H1 (cell line): Measurements from ENCODE around the gene COX5B. TPM values are rescaled to one million over a fixed set of nuclear protein-coding genes. Genes with fewer than 3 reads are reported as not detected.
"Not testable (repeated sequence)": the region's sequence is repeated elsewhere in the genome, so short reads cannot be mapped to it uniquely, and the experiment has no call there.

Experiments
- CTCF ChIA-PET: fragments of 300-600 bp; sonication (Branson Sonifier 250); formaldehyde crosslinking; loops from one replicate; lab custom pipeline; 2021; ENCODE audit not compliant: partially characterized antibody; lab: Charles Lee
- POLR2A ChIA-PET: fragments of 300-600 bp; sonication (Branson Sonifier 250); formaldehyde crosslinking; loops from one replicate; lab custom pipeline; 2021; ENCODE audit warnings: inconsistent platforms; ENCODE audit not compliant: partially characterized antibody; lab: Charles Lee
- DNase-seq, 2 experiments: peaks; one replicate each; pipeline versions ENCODE4 v3.0.0 to v3.0.0-alpha.2; 2010 to 2022; ENCODE audit warnings: low spot score in 2 of 2, low read depth in 1 of 2, mixed read lengths in 1 of 2
- FAIRE-seq: peaks from 2 replicates; lab custom pipeline; 2011; peaks lifted over from hg19 to GRCh38; lab: Jason Lieb, UNC
- H2AFZ ChIP-seq: 2 replicates; pipeline ENCODE4 v1.8.1; 2012; ENCODE audit warnings: low read length, inconsistent platforms
- H2AK5ac ChIP-seq: 2 replicates; pipeline ENCODE4 v1.6.1; 2013; ENCODE audit warnings: low read depth, low read length
- H2BK120ac ChIP-seq: replicated peaks from 2 replicates; pipeline ENCODE3; 2013; ENCODE audit warnings: low read depth, low read length, inconsistent platforms
- H2BK12ac ChIP-seq: 2 replicates; pipeline ENCODE4 v1.6.1; 2013; ENCODE audit warnings: low read depth, low read length
- H2BK15ac ChIP-seq: 2 replicates; pipeline ENCODE4 v1.6.1; 2013; ENCODE audit warnings: low read length
- H2BK20ac ChIP-seq: 2 replicates; pipeline ENCODE4 v1.6.1; 2013; ENCODE audit warnings: low read length
- H2BK5ac ChIP-seq: 2 replicates; pipeline ENCODE4 v1.6.1; 2013; ENCODE audit warnings: low read depth, low read length
- H3K14ac ChIP-seq: 2 replicates; pipeline ENCODE4 v1.6.1; 2013; ENCODE audit warnings: inconsistent platforms; ENCODE audit not compliant: insufficient read length
- H3K18ac ChIP-seq: 2 replicates; pipeline ENCODE4 v1.6.1; 2013; ENCODE audit warnings: low read length; ENCODE audit errors: extremely low read depth
- H3K23ac ChIP-seq: 2 replicates; pipeline ENCODE4 v1.6.1; 2013; ENCODE audit warnings: inconsistent platforms; ENCODE audit not compliant: insufficient read length
- H3K23me2 ChIP-seq: 2 replicates; pipeline ENCODE4 v1.6.1; 2013; ENCODE audit warnings: low read depth, low read length
- H3K27ac ChIP-seq: 2 replicates; pipeline ENCODE4 v1.6.1; 2011; ENCODE audit warnings: low read depth, low read length, inconsistent platforms
- H3K27me3 ChIP-seq, 4 experiments: replicated peaks in 1 of 4; 1 replicate in 1 of 4; 2 replicates in 3 of 4; pipeline versions ENCODE4 v1.6.1 to v1.8.1; 2011 to 2013; ENCODE audit warnings: low read length in 3 of 4, mild to moderate bottlenecking in 3 of 4, inconsistent platforms in 2 of 4, mixed read lengths in 2 of 4, moderate library complexity in 1 of 4; ENCODE audit not compliant: control insufficient read depth in 3 of 4, insufficient read depth in 3 of 4; ENCODE audit errors: extremely low read depth in 1 of 4
- H3K36me3 ChIP-seq, 4 experiments: 2 replicates each; pipeline versions ENCODE4 v1.6.1 to v1.8.1; 2011 to 2013; ENCODE audit warnings: mild to moderate bottlenecking in 4 of 4, low read length in 3 of 4, moderate library complexity in 2 of 4, control low read depth in 1 of 4, inconsistent platforms in 1 of 4; ENCODE audit not compliant: insufficient read depth in 4 of 4, control insufficient read depth in 2 of 4
- H3K4ac ChIP-seq: replicated peaks from 2 replicates; pipeline ENCODE3; 2013; ENCODE audit warnings: low read length, low read depth, mixed read lengths, inconsistent platforms; ENCODE audit not compliant: insufficient read length
- H3K4me1 ChIP-seq, 4 experiments: replicated peaks in 1 of 4; 1 replicate in 1 of 4; 2 replicates in 3 of 4; pipeline versions ENCODE4 v1.6.1 to v1.8.1; 2011 to 2013; ENCODE audit warnings: low read length in 3 of 4, inconsistent platforms in 2 of 4, mixed read lengths in 1 of 4; ENCODE audit not compliant: insufficient read depth in 4 of 4, control insufficient read depth in 3 of 4
- H3K4me2 ChIP-seq, 2 experiments: 2 replicates each; pipeline versions ENCODE4 v1.6.1 to v1.8.1; 2011 to 2013; ENCODE audit warnings: low read depth in 2 of 2, low read length in 2 of 2, control low read depth in 1 of 2, inconsistent platforms in 1 of 2, mild to moderate bottlenecking in 1 of 2; ENCODE audit not compliant: insufficient read depth in 1 of 2
- H3K4me3 ChIP-seq, 4 experiments: fragments of 200-600, 300-600 bp in 1 of 4; sonication (generic), shearing (Covaris generic), sonication (Bioruptor Twin) in 1 of 4; 2 replicates each; pipeline versions ENCODE4 v1.5.1 to v1.8.1; 2011 to 2016; ENCODE audit warnings: low read length in 4 of 4, low read depth in 3 of 4, control low read depth in 2 of 4, inconsistent platforms in 2 of 4, mild to moderate bottlenecking in 2 of 4, mixed read lengths in 1 of 4, moderate library complexity in 1 of 4; ENCODE audit not compliant: insufficient read depth in 2 of 4; ENCODE audit errors: extremely low read depth in 1 of 4
- H3K56ac ChIP-seq: replicated peaks from 2 replicates; pipeline ENCODE3; 2013; ENCODE audit warnings: low read depth, mild to moderate bottlenecking, mixed read lengths, low read length, inconsistent platforms; ENCODE audit not compliant: insufficient read length
- H3K79me1 ChIP-seq: 2 replicates; pipeline ENCODE4 v1.6.1; 2013; ENCODE audit warnings: low read depth, low read length, control low read depth
- H3K79me2 ChIP-seq, 2 experiments: 2 replicates each; pipeline versions ENCODE4 v1.6.1 to v1.8.1; 2012 to 2013; ENCODE audit warnings: low read length in 2 of 2, mild to moderate bottlenecking in 2 of 2, inconsistent platforms in 1 of 2; ENCODE audit not compliant: insufficient read depth in 2 of 2, control insufficient read depth in 1 of 2
- H3K9ac ChIP-seq, 4 experiments: replicated peaks in 1 of 4; 1 replicate in 1 of 4; 2 replicates in 3 of 4; pipeline versions ENCODE4 v1.6.1 to v1.8.1; 2011 to 2013; ENCODE audit warnings: low read depth in 3 of 4, low read length in 3 of 4, control low read depth in 2 of 4, mild to moderate bottlenecking in 2 of 4, moderate library complexity in 2 of 4, inconsistent platforms in 1 of 4; ENCODE audit errors: extremely low read depth in 1 of 4
- H3K9me3 ChIP-seq, 2 experiments: 2 replicates each; pipeline versions ENCODE4 v1.6.1 to v1.8.1; 2012 to 2013; ENCODE audit warnings: mild to moderate bottlenecking in 2 of 2, moderate library complexity in 2 of 2, control low read depth in 1 of 2, inconsistent platforms in 1 of 2, low read depth in 1 of 2, low read length in 1 of 2, mixed read lengths in 1 of 2; ENCODE audit not compliant: insufficient read depth in 2 of 2
- H4K20me1 ChIP-seq, 2 experiments: replicated peaks in 1 of 2; 2 replicates each; pipeline versions ENCODE3 to v1.8.1; 2011 to 2013; ENCODE audit warnings: inconsistent platforms in 2 of 2, low read length in 2 of 2, mild to moderate bottlenecking in 1 of 2; ENCODE audit not compliant: insufficient read depth in 2 of 2, control insufficient read depth in 1 of 2
- H4K5ac ChIP-seq: 2 replicates; pipeline ENCODE4 v1.6.1; 2013; ENCODE audit warnings: low read length, low read depth, mixed read lengths, inconsistent platforms; ENCODE audit not compliant: insufficient read length
- H4K8ac ChIP-seq: 2 replicates; pipeline ENCODE4 v1.8.0; 2013; ENCODE audit warnings: mild to moderate bottlenecking, moderate library complexity, low read length, inconsistent platforms; ENCODE audit not compliant: insufficient read depth; ENCODE audit errors: extremely low read depth
- H4K91ac ChIP-seq: replicated peaks from 2 replicates; pipeline ENCODE3; 2013; ENCODE audit warnings: low read length, mixed read lengths, inconsistent platforms; ENCODE audit not compliant: insufficient read length
- WGBS, 2 experiments: shearing (Covaris generic) in 1 of 2; methylation state at CpG; one replicate each; pipeline versions ENCODE4 v1.1.6 to v1.1.7; 2013 to 2015; ENCODE audit warnings: low lambda C conversion rate in 2 of 2, mixed read lengths in 2 of 2, inconsistent platforms in 1 of 2, low coverage in 1 of 2, missing lambda C conversion rate in 1 of 2; ENCODE audit not compliant: insufficient replicate concordance in 2 of 2, insufficient coverage in 1 of 2, insufficient read length in 1 of 2; ENCODE audit errors: extremely low coverage in 1 of 2, missing lambda C conversion rate in 1 of 2; 5-methylcytosine and 5-hydroxymethylcytosine counted together
- polyA plus RNA-seq, 7 experiments: library from polyadenylated mRNA; depleted of rRNA in 3 of 7; stranded (reverse) in 5 of 7; unstranded in 2 of 7; fragments of >200 nt in 5 of 7; fragments of 200-250 nt in 2 of 7; gene quantifications; 1 replicate in 5 of 7; 2 replicates in 1 of 7; 4 replicates in 1 of 7; pipeline versions ENCODE4 v1.2.1 to v1.2.3, GENCODE V29; 2011 to 2013; ENCODE audit warnings: missing spikeins in 2 of 7, mixed read lengths in 2 of 7
- total RNA-seq: library from RNA; stranded (reverse); fragmentation: NEBNext Ultra II Directional; extraction: Animal tissue kit (Norgen Biotek cat#: 25700); gene quantifications from 2 replicates; pipeline ENCODE4 v1.2.1, GENCODE V29; 2021

Gene COX5B
- total and polyA plus RNA-seq, 2 of the 8 experiments (the other 6 are each of a cell fraction or from before 2014, with no cell fraction given), result 233 to 468 TPM

GRCh38 chr2:97672606-97673140 lies 26.8 kb downstream of the COX5B start:
- H2BK20ac ChIP-seq, H4K91ac ChIP-seq, H3K79me2 ChIP-seq, H3K27ac ChIP-seq, H4K20me1 ChIP-seq, H3K23me2 ChIP-seq, H3K27me3 ChIP-seq, H3K36me3 ChIP-seq, H3K14ac ChIP-seq, H3K4ac ChIP-seq, H3K56ac ChIP-seq, H2BK15ac ChIP-seq, H3K23ac ChIP-seq, H3K9ac ChIP-seq, H4K8ac ChIP-seq, H2BK120ac ChIP-seq, H3K4me3 ChIP-seq, H3K18ac ChIP-seq, H2BK12ac ChIP-seq, DNase-seq, FAIRE-seq, H2BK5ac ChIP-seq, H3K9me3 ChIP-seq, H3K79me1 ChIP-seq, H3K4me2 ChIP-seq, H4K5ac ChIP-seq, H3K4me1 ChIP-seq, H2AFZ ChIP-seq, H2AK5ac ChIP-seq: not testable (repeated sequence)
- WGBS, 2 experiments, result 90% methylated on average over 5 of the region's 6 CpGs; no CpG with 5 or more reads in 1 of the 2 experiments
- CTCF ChIA-PET, result interaction anchor here (1.0 to 2.3 kb wide), 4 partner anchors 9 to 667 kb away, joined by 3 to 16 read pairs (median 12); partner anchors contain the start of gene ACTR1B
- POLR2A ChIA-PET, result interaction anchor here (0.8 to 1.4 kb wide), 2 partner anchors 8 to 21 kb away, joined by 3 to 8 read pairs; partner anchors contain the start of gene ACTR1B
